ENCODE measurements around the gene PTS. TPM values are rescaled to one million over a fixed set of nuclear protein-coding genes. Genes with fewer than 3 reads are reported as not detected.

Gene PTS
- total and polyA plus RNA-seq, 9 of the 15 experiments (the other 6 are each of a cell fraction or from before 2014, with no cell fraction given): 27.1 to 72.7 (median 41.1) TPM

DNA sequence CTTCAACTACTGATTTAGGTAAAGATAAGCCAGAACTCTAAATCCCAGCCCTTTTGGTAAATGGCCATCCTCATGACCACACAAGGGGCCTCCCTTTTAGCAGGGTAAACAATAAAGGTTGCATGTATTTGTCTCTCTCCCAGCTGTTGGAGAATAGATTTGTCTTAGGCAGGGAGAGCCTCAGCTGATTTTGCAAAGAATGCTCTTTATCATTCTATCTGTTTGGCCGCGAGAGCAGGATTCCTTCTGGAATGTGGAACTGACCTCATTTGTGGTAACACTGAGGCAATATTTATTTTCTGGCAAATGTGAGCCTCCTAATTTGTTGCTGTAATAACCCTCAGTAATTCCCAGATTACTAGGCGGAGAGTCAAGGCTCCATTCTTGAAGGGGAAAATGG lies 15.3 kb downstream of the PTS start (continued):
- TF ChIP-seq POLR3A (IDR thresholded peaks at IDR 0.05; ENCODE audit: borderline replicate concordance, extremely low read depth, insufficient read depth, insufficient read length) (no peak), ZNF124 (CRISPR knock-in tag; IDR thresholded peaks at IDR 0.05) (no peak), REST (IDR thresholded peaks at IDR 0.05; ENCODE audit: borderline replicate concordance) (no peak), REST (CRISPR knock-in tag; IDR thresholded peaks at IDR 0.05; ENCODE audit: low read depth) (no peak), ESRRB (CRISPR knock-in tag; IDR thresholded peaks at IDR 0.05; ENCODE audit: borderline replicate concordance) (no peak), ZNF174 (CRISPR knock-in tag; IDR thresholded peaks at IDR 0.05) (no peak), GTF2E2 (tag; IDR thresholded peaks at IDR 0.05) (no peak), PATZ1 (CRISPR knock-in tag; IDR thresholded peaks at IDR 0.05; ENCODE audit: borderline replicate concordance) (no peak)
- TF ChIP-seq, protein P1, sequence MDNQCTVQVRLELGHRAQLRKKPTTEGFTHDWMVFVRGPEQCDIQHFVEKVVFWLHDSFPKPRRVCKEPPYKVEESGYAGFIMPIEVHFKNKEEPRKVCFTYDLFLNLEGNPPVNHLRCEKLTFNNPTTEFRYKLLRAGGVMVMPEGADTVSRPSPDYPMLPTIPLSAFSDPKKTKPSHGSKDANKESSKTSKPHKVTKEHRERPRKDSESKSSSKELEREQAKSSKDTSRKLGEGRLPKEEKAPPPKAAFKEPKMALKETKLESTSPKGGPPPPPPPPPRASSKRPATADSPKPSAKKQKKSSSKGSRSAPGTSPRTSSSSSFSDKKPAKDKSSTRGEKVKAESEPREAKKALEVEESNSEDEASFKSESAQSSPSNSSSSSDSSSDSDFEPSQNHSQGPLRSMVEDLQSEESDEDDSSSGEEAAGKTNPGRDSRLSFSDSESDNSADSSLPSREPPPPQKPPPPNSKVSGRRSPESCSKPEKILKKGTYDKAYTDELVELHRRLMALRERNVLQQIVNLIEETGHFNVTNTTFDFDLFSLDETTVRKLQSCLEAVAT (IDR thresholded peaks at IDR 0.05): no peak
- TF ChIP-seq, protein P2, sequence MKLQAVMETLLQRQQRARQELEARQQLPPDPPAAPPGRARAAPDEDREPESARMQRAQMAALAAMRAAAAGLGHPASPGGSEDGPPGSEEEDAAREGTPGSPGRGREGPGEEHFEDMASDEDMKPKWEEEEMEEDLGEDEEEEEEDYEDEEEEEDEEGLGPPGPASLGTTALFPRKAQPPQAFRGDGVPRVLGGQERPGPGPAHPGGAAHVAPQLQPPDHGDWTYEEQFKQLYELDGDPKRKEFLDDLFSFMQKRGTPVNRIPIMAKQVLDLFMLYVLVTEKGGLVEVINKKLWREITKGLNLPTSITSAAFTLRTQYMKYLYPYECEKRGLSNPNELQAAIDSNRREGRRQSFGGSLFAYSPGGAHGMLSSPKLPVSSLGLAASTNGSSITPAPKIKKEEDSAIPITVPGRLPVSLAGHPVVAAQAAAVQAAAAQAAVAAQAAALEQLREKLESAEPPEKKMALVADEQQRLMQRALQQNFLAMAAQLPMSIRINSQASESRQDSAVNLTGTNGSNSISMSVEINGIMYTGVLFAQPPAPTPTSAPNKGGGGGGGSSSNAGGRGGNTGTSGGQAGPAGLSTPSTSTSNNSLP (IDR thresholded peaks at IDR 0.05; ENCODE audit: borderline replicate concordance, low read depth, low read length): no peak

Data from K562 (cell line).